Cardiac septum (tissue), 1 donor: ENCODE data around the gene PCDH8. TPM values are rescaled to one million over a fixed set of nuclear protein-coding genes. Genes with fewer than 3 reads are reported as not detected.
"Not testable (repeated sequence)": the region's sequence is repeated elsewhere in the genome, so short reads cannot be mapped to it uniquely, and the experiment has no call there.

Experiments used
- DNase-seq: peaks from one replicate; pipeline ENCODE4 v3.0.0-alpha.2; 2020; ENCODE audit warnings: low spot score
- intact Hi-C: fragments of 100-400 bp; cut with DNase I; formaldehyde crosslinking; loops from one replicate; pipeline ENCODE4 v1.14.0; 2022
- total RNA-seq: library from RNA; stranded (reverse); fragmentation: NEBNext Ultra II Directional; extraction: Animal tissue kit (Norgen Biotek cat#: 25700); gene quantifications from one replicate; pipeline ENCODE4 v1.2.1, GENCODE V29; 2021
- donor health status: DM: no; HTN: no; CAD: no.

Gene PCDH8
- total RNA-seq, 1 donor from 2014 or later: not detected

GRCh38 chr13:52833296-52833875 lies 15.1 kb downstream of the PCDH8 start:
- no peak for DNase-seq
- intact Hi-C loops: no loop called here

- intact Hi-C loops: no loop called here
- DNase-seq: no peak
Measured at GRCh38 chr13:52832313-52832712, 16.1 kb downstream of the PCDH8 start.

GRCh38 chr13:52830946-52831345 lies 17.5 kb downstream of the PCDH8 start:
- no peak for DNase-seq
- intact Hi-C loops: no loop called here

GRCh38 chr13:52827839-52828238 lies 20.6 kb downstream of the PCDH8 start:
- intact Hi-C loops: no loop called here
- no peak for DNase-seq

- intact Hi-C loops, DNase-seq: not testable (repeated sequence)
Measured at GRCh38 chr13:52817886-52818285, 30.6 kb downstream of the PCDH8 start.

GRCh38 chr13:52815330-52815729 lies 33.1 kb downstream of the PCDH8 start:
- intact Hi-C loops: no loop called here
- DNase-seq: no peak

GRCh38 chr13:52812941-52813340 lies 35.5 kb downstream of the PCDH8 start:
- intact Hi-C loops: no loop called here
- no peak for DNase-seq

GRCh38 chr13:52811841-52812240 lies 36.6 kb downstream of the PCDH8 start:
- intact Hi-C loops: no loop called here
- no peak for DNase-seq

GRCh38 chr13:52810526-52810925 lies 37.9 kb downstream of the PCDH8 start:
- intact Hi-C loops: no loop called here
- no peak for DNase-seq

- no peak for DNase-seq
- intact Hi-C loops: no loop called here
Measured at GRCh38 chr13:52810011-52810410, 38.4 kb downstream of the PCDH8 start.

GRCh38 chr13:52809310-52809769 lies 39.1 kb downstream of the PCDH8 start:
- intact Hi-C loops: no loop called here
- DNase-seq: no peak

- intact Hi-C loops: no loop called here
Measured at GRCh38 chr13:52808842-52809219, 39.6 kb downstream of the PCDH8 start.

GRCh38 chr13:52806029-52806428 lies 42.4 kb downstream of the PCDH8 start:
- DNase-seq: no peak
- intact Hi-C loops: no loop called here

More at GRCh38 chr13:52808842-52809219, 39.6 kb downstream of the PCDH8 start:
- DNase-seq: no peak

- intact Hi-C loops: no loop called here
Measured at GRCh38 chr13:52804202-52804641, 44.2 kb downstream of the PCDH8 start.

GRCh38 chr13:52800856-52801255 lies 47.6 kb downstream of the PCDH8 start:
- intact Hi-C loops: no loop called here
- no peak for DNase-seq

More at GRCh38 chr13:52804202-52804641, 44.2 kb downstream of the PCDH8 start:
- DNase-seq: no peak

- no peak for DNase-seq
- intact Hi-C loops: no loop called here
Measured at GRCh38 chr13:52798770-52799430, 49.5 kb downstream of the PCDH8 start.

GRCh38 chr13:52797176-52797575 lies 51.3 kb downstream of the PCDH8 start:
- intact Hi-C loops: no loop called here
- no peak for DNase-seq

- intact Hi-C loops: no loop called here
- no peak for DNase-seq
Measured at GRCh38 chr13:52794589-52794988, 53.9 kb downstream of the PCDH8 start.

- no peak for DNase-seq
- intact Hi-C loops: no loop called here
Measured at GRCh38 chr13:52793515-52794061, 54.9 kb downstream of the PCDH8 start.
